Measurements from ENCODE around the gene KIF23. TPM values are rescaled to one million over a fixed set of nuclear protein-coding genes. Genes with fewer than 3 reads are reported as not detected.

The KIF23 gene
- total RNA-seq, 3 donors from 2014 or later, result 1.6 to 6.4 (median 2.2) TPM

GRCh38 chr15:69474846-69475455 lies 60.8 kb downstream of the KIF23 start:
- peak in 1 of 2 donors; percentile 18 for DNase-seq (ENCODE audit: low spot score in 2 of 2)
- no peak overlapping the region for H3K27ac ChIP-seq
- H3K9me3 ChIP-seq, result no peaks in the 10 kb centered on the region
- no peak for TF ChIP-seq POLR2A (IDR thresholded peaks at IDR 0.05)
- TF ChIP-seq POLR2AphosphoS5 (IDR thresholded peaks at IDR 0.05), result no peak
- no peak for TF ChIP-seq CTCF (IDR thresholded peaks at IDR 0.05)
- no peaks in the 10 kb centered on the region for H3K27me3 ChIP-seq
- H3K36me3 ChIP-seq, result no peaks in the 10 kb centered on the region
- intact Hi-C loops (cut with DNase I; ENCODE audit: low total_unique reads), result loop anchor here (5.0 kb wide), 1 partner anchor 1012 kb away; no protein-coding TSS in a partner anchor
- H3K4me1 ChIP-seq, result no peaks in the 10 kb centered on the region
- H3K4me3 ChIP-seq, result no peak overlapping the region

DNA sequence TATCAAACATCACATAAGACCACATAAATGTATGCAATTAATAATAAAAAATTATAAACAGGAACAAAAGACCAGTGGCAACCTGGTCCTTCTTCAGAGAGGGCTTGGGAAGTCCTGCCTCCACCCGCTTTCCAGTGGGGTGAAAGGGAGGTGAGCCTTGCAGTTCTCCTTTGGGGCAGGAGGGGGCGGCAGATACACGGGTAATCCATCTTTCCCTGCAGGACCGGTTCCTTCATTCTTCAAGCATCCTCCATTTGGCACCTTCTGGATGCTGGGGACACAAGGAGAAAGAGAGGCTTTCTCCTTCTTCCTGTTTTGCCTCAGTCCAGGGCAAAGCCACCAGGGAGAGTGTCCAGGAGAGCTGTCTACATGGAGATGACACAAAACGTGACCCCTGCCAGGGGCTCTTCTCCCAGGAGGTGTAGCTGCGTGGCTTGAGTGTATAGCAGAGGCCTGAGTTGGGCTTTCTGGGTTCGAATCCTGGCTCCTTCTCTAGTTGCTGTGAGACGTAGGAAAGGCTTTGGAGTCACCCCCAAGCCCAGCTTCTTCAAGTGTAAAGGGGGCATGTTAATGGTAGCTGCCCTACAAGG lies 61.7 kb downstream of the KIF23 start:
- DNase-seq (ENCODE audit: low spot score in 2 of 2), result peak; percentile 79 to 89
- no peak overlapping the region for H3K4me3 ChIP-seq
- no peaks in the 10 kb centered on the region for H3K27me3 ChIP-seq
- no peaks in the 10 kb centered on the region for H3K4me1 ChIP-seq
- TF ChIP-seq POLR2AphosphoS5 (IDR thresholded peaks at IDR 0.05) (peak in 1 of 3 donors; percentile 53), CTCF (IDR thresholded peaks at IDR 0.05) (peak; percentile 94 to 96 (median 95)), POLR2A (IDR thresholded peaks at IDR 0.05) (no peak)
- no peaks in the 10 kb centered on the region for H3K9me3 ChIP-seq
- H3K36me3 ChIP-seq, result no peaks in the 10 kb centered on the region
- intact Hi-C loops (cut with DNase I; ENCODE audit: low total_unique reads), result loop anchor here (5.0 kb wide), 1 partner anchor 1011 kb away; no protein-coding TSS in a partner anchor
- no peak overlapping the region for H3K27ac ChIP-seq

- no peak for DNase-seq (ENCODE audit: low spot score in 2 of 2)
- Histone ChIP-seq H3K4me3 (no peak overlapping the region), H3K9me3 (no peaks in the 10 kb centered on the region), H3K36me3 (no peaks in the 10 kb centered on the region), H3K4me1 (no peaks in the 10 kb centered on the region), H3K27me3 (no peaks in the 10 kb centered on the region), H3K27ac (no peak overlapping the region)
- TF ChIP-seq POLR2A (IDR thresholded peaks at IDR 0.05), result no peak
- intact Hi-C loops (cut with DNase I; ENCODE audit: low total_unique reads), result loop anchor here (5.0 kb wide), 1 partner anchor 1010 kb away; no protein-coding TSS in a partner anchor
Measured at GRCh38 chr15:69476704-69477473, 62.7 kb downstream of the KIF23 start.

- Histone ChIP-seq H3K36me3 (no peaks in the 10 kb centered on the region), H3K4me3 (no peak overlapping the region), H3K27me3 (no peaks in the 10 kb centered on the region), H3K27ac (no peak overlapping the region), H3K9me3 (no peaks in the 10 kb centered on the region), H3K4me1 (no peaks in the 10 kb centered on the region)
- intact Hi-C loops (cut with DNase I; ENCODE audit: low total_unique reads), result loop anchor here (5.0 kb wide), 1 partner anchor 1009 kb away; no protein-coding TSS in a partner anchor
- no peak for DNase-seq (ENCODE audit: low spot score in 2 of 2)
- TF ChIP-seq CTCF (IDR thresholded peaks at IDR 0.05), result peak; percentile 46 to 74 (median 60)
- no peak for TF ChIP-seq POLR2AphosphoS5 (IDR thresholded peaks at IDR 0.05)
Measured at GRCh38 chr15:69478259-69478781, 64.2 kb downstream of the KIF23 start.

DNA sequence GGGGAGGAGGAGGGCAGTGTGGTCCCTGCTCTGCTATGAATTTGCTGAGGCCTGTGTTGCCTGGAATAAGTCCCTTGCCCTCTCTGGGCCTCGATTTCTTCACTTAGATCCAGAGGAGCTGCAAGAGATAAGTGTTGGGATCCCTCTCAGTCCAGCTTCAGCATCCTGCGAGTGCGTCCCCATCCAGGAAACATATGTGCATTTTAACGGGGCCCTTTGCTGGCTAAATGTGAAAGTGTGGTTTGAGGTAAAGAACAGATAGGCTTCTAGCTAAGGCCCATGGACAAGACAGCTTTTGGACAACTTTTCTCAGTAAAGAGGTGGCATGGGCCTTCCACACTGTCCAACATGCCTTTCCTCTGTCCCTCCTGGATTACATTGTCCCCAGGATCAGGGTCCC lies 64.9 kb downstream of the KIF23 start:
- no peak for TF ChIP-seq CTCF (IDR thresholded peaks at IDR 0.05)
- no peak for TF ChIP-seq POLR2AphosphoS5 (IDR thresholded peaks at IDR 0.05)
- no peak for TF ChIP-seq POLR2A (IDR thresholded peaks at IDR 0.05)
- Histone ChIP-seq H3K9me3 (no peaks in the 10 kb centered on the region), H3K4me3 (no peak overlapping the region), H3K27me3 (no peaks in the 10 kb centered on the region), H3K36me3 (no peaks in the 10 kb centered on the region), H3K27ac (no peak overlapping the region), H3K4me1 (no peaks in the 10 kb centered on the region)
- intact Hi-C loops (cut with DNase I; ENCODE audit: low total_unique reads), result loop anchor here (5.0 kb wide), 1 partner anchor 1008 kb away; no protein-coding TSS in a partner anchor
- DNase-seq (ENCODE audit: low spot score in 2 of 2), result no peak
